GM19023 (cell line): ENCODE data around the gene ZFYVE9.

Experiments used
- ATAC-seq: cut with Tn5 transposase; IDR thresholded peaks from one replicate; pipeline ENCODE4 v1.9.1; 2021; ENCODE audit warnings: mild to moderate bottlenecking, moderate library complexity; ENCODE audit not compliant: unreplicated experiment

ZFYVE9 gene

DNA sequence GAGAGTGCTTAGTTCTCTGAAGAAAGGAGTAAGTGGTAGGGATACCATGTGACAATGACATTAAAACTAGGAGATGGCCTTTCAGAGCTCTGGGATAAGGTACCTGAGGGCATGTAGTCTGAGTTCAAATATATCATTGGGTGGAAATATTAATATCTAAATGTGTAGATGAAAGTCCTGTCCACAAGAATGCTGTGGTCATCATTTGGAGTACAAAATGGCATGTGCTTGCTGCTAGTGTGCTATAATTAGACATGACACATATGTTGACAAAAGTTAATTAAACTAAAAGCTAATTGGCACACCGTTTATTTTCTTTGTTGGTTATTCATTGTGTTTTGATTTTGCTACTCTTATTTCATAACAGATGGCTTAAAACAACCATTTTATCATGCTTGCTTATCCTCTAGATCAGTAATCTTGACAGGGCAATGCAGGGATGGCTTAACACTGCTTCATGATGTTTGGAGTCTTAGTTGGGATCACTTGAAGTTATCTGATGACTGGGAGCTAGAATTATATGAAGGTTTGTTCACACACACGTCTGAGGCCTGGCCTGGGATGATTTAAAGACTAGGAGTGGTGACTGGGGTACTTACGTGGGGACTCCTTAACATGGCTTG lies 193.1 kb downstream of the ZFYVE9 start:
- no peak for ATAC-seq

DNA sequence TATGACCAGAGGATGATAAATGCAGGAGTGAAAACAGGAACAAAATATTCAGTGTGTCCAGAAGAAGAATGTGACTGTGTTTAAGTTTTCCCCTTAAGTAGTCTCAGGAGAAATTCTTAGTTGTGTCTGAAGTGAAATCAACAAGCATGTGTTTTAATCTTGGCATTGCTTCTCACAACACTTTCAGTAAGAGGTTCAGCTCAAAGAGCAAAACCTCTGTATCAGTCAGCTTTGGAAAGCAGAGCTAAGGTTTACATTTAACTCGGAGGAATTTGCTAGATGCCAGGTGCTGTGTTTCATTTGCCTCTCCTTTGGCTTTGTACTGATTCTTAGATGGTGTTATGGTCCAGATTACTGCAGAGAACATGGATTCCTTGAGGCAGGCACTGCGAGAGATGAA lies 195.6 kb downstream of the ZFYVE9 start:
- no peak for ATAC-seq

DNA sequence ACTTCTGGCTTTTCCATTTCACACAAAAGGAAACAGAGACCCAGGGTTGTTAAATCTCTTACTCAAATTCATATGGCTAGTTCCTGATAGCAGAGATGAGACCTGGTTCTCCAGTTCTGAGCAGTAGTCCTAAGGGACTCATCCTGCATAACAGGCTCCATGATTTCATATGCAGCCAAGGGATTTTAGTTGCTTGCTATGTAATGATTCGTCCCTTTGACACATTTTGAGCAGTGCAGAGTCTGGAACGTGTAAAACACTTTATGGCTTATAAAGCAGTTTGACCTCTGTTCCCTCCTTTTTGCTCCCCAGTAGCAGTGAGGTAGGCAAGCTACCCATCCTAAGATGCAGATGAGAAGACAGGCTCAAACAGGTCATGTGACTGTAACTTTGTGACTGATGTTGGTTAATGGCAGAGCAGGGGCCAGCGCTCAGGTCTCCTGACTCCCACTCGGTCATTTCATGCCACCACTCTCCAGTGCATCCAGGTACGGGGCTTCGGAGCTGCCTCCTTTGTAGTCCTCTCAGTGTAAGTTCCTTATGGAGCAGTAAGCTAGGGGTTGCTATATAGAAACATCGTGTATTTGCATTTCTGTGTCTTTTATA lies 199.9 kb downstream of the ZFYVE9 start:
- no peak for ATAC-seq

GRCh38 chr1:52343979-52344378 lies 202.1 kb downstream of the ZFYVE9 start:
- ATAC-seq = no peak

- no peak for ATAC-seq
These were observed 203.4 kb downstream of the ZFYVE9 start for GRCh38 chr1:52345252-52345651.

DNA sequence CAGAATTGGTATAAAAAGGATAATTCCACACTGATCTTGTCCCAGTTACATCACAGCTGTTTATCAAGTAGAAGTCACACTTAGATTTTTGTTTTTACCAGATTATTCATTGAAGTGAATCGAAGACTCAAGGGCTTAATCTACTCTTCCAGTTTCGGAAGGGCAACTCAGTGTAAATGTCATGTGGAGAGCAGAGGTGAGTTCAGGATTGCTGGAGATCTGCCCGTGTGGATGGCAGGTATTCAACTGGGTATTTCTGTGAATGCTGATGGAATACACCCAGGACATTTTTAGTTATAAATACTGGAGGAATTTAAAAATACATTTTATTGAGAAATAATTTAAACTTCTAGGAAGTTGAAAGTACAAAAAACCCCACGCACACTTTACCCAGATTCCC lies 204.8 kb downstream of the ZFYVE9 start:
- ATAC-seq = no peak

DNA sequence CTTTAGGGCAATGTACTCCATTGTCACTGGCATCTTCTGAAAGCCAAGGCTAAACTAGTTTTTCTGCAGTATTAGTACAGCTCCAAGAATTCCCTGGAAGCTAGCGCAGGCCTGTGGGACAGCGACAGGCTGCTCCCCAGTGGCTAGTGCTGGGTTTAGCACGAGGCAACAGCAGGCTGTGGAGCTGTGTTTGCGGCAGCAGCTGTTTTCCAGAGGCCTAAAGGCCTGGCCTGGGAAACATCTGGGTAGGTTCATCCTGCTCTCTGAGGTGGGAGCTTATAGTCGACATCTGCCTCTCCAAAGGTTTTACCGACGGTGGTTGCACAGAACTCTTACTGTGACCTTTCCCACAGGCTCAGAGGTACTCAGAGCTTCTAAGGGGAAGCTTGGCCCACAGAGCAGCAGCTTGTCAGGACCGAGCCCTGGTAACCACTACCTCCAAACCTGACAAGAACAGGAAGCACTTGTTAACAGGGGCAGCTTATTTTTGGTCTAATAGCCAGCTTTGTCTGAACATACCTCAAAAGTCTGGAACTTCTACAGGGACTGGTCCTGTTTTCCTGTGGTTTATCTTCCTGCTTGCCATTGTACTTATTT lies 206.9 kb downstream of the ZFYVE9 start:
- ATAC-seq = no peak

- no peak for ATAC-seq
These were observed 210.8 kb downstream of the ZFYVE9 start for GRCh38 chr1:52352690-52353089.

DNA sequence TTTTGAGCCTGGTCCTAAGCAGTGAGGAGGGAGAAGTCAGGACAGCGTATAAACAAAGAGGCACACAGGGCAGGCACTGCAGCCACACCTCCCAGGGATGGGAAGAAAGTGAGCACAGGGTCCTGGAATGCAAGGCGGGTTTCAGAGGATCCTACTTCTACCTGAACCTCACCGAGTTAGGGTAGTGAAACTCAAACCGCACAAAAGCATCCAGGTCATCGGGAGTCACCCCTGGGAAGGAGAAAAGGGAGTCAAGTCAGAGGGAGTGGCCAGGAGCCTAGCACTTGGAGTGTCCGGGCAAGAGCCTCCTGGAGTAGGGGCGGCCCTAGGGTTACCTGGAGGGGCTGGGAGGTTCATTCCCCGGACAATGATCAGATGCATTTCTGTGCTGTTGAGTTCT lies 213.5 kb downstream of the ZFYVE9 start:
- ATAC-seq = no peak

GRCh38 chr1:52355847-52356505 lies 214.1 kb downstream of the ZFYVE9 start:
- no peak for ATAC-seq

DNA sequence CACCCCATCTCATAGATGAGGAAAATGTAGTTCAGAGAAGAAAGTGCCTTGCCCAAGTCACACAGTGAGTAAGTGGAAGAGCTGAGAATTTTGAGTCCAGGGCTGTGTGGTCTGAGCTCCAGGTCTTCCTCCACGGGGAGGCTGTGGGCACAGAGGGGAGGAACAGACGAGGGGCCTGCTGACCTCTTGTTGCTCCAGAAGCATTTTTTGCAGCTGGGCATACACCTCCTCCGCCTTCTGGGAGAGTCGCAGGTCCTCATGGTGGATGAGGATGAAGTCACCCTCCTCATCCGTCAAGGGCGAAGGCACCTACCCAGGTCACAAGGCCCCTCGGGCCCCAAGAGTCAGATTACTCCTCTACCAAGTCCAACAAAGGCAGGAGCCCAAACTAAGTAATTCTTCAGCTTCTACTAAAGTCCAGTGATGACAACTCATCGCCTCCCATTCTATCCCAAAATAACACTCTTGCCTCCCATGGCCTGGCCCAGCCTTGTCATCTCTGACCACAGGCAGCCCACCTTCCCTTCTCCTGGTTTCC lies 215.0 kb downstream of the ZFYVE9 start:
- no peak for ATAC-seq

DNA sequence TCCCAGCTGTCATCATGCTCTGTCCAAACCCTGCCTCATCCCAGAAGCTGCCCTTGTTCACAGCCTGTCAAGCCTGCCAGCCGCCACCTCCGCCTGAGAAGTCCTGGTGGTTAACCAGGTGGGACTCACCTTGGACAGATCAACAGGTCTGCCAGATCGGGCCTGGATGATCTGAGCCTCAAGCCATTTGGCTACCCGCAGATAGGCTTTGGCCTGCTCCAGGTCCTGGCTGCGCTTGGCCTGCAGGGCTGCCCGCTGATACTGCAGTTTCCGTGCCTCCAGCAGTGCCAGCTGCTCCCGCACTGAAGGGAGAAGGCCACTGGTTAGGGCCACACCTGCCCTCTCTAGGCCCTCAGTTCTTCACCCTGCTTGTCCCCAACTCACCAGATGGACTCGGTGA lies 215.5 kb downstream of the ZFYVE9 start:
- no peak for ATAC-seq

DNA sequence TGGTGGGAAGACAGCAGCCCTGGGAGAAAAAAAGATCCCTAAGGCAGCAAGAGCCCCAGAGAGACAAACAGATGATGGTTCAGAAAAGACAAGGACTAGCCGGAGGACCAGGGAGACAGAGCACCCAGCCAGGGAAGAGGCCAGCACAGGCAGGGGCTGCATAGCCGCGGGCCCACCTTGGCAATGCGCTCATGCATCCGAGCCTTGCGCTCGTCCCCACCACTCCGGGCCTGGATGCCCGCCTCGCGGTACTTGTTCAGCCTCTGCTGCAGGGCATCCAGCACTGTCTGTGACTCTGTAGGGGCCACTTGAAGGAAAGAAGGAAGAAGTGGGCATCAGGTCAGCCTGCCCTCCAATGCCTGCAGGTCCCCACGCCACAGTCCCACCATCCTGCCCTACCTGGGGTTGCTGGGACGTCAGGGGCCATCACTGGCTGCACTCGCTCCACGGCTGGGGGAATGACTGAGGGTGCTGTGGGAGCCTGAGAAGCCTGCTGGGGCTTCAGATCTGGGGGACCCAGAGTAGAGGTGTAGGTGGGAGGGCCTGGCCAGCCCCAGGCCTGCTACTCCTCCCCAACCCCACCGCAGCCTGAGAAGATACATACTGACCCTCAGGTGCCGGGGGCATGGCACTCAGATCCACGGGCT lies 217.1 kb downstream of the ZFYVE9 start:
- ATAC-seq = no peak

DNA sequence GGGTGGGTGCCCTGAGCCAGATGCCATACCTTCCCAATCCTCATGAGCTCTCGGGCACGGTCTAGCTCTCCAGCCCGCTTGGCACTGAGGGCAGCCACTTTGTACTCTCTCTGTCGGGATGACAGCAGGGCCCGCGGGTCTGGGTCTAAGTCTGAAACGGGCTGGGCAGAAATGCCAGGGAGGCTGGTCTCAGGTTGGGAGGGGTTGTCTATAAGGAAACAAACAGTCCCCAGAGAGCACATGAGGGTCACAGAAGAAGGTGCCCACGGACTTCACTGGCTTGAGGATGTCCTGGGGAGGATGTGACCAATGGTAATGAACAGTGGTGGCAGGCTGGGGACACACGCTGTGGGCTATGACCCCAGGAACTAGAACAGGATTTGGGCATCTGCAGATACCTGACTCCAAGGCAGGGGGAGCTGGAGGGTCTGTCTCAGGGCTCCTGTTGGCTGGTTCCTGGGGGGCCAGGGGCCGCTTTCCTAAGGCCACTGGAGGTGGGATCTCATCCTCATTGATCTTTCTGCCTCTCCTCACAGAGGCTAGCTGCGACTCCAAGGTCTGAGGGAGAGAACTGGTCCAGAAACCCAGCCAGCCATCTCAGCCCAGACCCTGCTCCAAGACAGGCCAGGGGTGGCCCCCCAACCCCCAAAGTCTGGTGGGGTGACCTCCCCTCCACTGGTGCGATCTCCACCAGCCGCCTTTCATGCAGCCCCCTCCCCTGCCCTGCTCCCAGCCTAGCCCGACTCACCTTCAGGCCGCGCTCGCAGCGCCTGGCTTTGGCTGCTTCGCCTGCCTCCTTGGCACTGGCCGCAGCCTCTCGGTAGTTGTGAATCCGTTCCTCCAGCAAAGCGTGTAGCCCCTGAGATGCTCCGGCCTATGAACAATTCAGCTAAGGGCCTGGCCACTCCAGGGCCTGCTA lies 218.0 kb downstream of the ZFYVE9 start:
- no peak for ATAC-seq

- no peak for ATAC-seq
These were observed 218.7 kb downstream of the ZFYVE9 start for GRCh38 chr1:52360595-52360968.

- no peak for ATAC-seq
These were observed 222.4 kb downstream of the ZFYVE9 start for GRCh38 chr1:52364235-52364839.

- ATAC-seq = no peak
These were observed 223.3 kb downstream of the ZFYVE9 start for GRCh38 chr1:52365071-52365745.

DNA sequence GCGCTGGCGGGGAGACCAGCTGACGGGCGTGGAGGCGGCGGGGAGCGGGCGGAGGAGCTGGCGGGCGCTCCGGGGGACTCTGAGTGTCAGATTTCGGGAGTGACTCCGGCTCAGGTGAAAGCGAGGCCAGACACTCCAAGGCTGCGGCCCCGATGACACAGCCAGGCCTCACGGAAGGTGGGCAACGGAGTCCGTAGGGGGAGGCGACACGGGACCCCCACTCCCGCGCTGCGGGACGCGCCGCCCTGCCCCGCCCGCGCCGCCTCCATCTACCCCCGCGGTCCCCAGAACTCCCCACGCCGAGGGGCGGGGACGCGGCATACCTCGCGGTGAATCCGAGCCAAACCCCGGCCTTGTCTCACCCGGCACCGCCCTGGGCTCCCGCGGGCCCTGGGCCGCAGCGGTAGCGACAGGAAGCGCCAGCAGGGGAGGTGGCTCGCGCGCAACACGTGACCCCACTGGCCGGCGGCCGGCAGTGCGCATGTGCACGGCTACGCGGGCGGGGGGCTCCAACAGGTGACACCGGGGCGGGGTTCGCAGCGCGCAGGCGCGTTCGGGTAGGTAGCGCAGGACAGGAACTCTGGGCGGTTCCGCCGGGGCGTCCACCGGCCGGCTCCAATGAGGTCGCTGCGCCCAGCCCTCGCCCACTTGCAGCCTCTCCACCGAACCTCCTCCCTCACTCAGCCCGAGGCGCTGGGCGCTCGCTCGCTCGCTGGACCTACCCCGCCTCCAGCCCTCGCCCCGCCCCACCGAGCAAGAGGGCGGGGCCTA lies 224.0 kb downstream of the ZFYVE9 start, which contains the start of gene CC2D1B:
CC2D1B (minus strand) TSS at position 460 of the 771 bp plus-strand sequence. CDS start 1,585 bp downstream, outside the sequence.
- peak; percentile 92 for ATAC-seq

DNA sequence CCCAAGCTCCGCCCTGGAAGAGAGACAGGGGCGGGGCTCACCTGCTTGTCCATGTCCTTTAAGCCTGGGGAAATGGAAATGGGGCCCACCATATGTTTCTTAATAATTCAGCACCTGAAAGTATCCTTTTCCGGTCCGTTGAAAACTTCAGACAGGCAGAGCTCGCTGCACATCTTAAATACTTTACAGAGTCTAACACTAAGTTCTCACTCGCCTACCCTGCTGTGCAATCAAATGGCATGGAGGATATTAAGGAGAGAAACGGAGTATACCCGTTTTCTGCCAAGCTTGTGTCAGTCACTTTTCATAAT lies 224.6 kb downstream of the ZFYVE9 start:
- no peak for ATAC-seq
